ENCODE data around the gene ZNF423.

Gene ZNF423

GRCh38 chr16:49498666-49499413, 357.1 kb downstream of the ZNF423 start:
- peak; percentile 92 for DNase-seq

- peak; percentile 69 for DNase-seq
Measured at GRCh38 chr16:49498264-49498663, 357.6 kb downstream of the ZNF423 start.

GRCh38 chr16:49497466-49497865, 358.4 kb downstream of the ZNF423 start:
- no peak for DNase-seq

- DNase-seq = no peak
Measured at GRCh38 chr16:49496656-49497055, 359.3 kb downstream of the ZNF423 start.

GRCh38 chr16:49495596-49496355, 360.1 kb downstream of the ZNF423 start:
- DNase-seq = no peak

- no peak for DNase-seq
Measured at GRCh38 chr16:49494891-49495566, 360.9 kb downstream of the ZNF423 start.

- no peak for DNase-seq
Measured at GRCh38 chr16:49494474-49494873, 361.4 kb downstream of the ZNF423 start.

GRCh38 chr16:49493836-49494235, 362.1 kb downstream of the ZNF423 start:
- DNase-seq = no peak

GRCh38 chr16:49492896-49493626, 362.9 kb downstream of the ZNF423 start:
- DNase-seq = no peak

GRCh38 chr16:49491771-49492761, 363.8 kb downstream of the ZNF423 start:
- DNase-seq = peak; percentile 39

- DNase-seq = no peak
Measured at GRCh38 chr16:49491106-49491670, 364.7 kb downstream of the ZNF423 start.

GRCh38 chr16:49490321-49490705, 365.6 kb downstream of the ZNF423 start:
- no peak for DNase-seq

- DNase-seq = no peak
Measured at GRCh38 chr16:49489686-49490320, 366.1 kb downstream of the ZNF423 start.

GRCh38 chr16:49488740-49489525, 367.0 kb downstream of the ZNF423 start:
- no peak for DNase-seq

GRCh38 chr16:49488336-49488735, 367.6 kb downstream of the ZNF423 start:
- no peak for DNase-seq

GRCh38 chr16:49487746-49488145, 368.2 kb downstream of the ZNF423 start:
- no peak for DNase-seq

GRCh38 chr16:49486400-49486799, 369.5 kb downstream of the ZNF423 start:
- no peak for DNase-seq

- DNase-seq = no peak
Measured at GRCh38 chr16:49485663-49486062, 370.2 kb downstream of the ZNF423 start.

GRCh38 chr16:49484936-49485335, 371.0 kb downstream of the ZNF423 start:
- DNase-seq = no peak

GRCh38 chr16:49484451-49484849, 371.5 kb downstream of the ZNF423 start:
- DNase-seq = peak; percentile 20

Data from NCI-H2171 (cell line).